HG03066 (cell line): Measurements from ENCODE around the gene SCAPER.
"Not testable (repeated sequence)": the region's sequence is repeated elsewhere in the genome, so short reads cannot be mapped to it uniquely, and the experiment has no call there.

Source experiments
- ATAC-seq: cut with Tn5 transposase; IDR thresholded peaks from one replicate; pipeline ENCODE4 v1.9.1; 2021; ENCODE audit warnings: low read depth; ENCODE audit not compliant: unreplicated experiment

The SCAPER gene

GRCh38 chr15:76584868-76585575, 320.1 kb downstream of the SCAPER start:
- ATAC-seq = no peak

GRCh38 chr15:76582550-76582949, 322.6 kb downstream of the SCAPER start:
- ATAC-seq = no peak

GRCh38 chr15:76577879-76578512, 327.1 kb downstream of the SCAPER start:
- no peak for ATAC-seq

DNA sequence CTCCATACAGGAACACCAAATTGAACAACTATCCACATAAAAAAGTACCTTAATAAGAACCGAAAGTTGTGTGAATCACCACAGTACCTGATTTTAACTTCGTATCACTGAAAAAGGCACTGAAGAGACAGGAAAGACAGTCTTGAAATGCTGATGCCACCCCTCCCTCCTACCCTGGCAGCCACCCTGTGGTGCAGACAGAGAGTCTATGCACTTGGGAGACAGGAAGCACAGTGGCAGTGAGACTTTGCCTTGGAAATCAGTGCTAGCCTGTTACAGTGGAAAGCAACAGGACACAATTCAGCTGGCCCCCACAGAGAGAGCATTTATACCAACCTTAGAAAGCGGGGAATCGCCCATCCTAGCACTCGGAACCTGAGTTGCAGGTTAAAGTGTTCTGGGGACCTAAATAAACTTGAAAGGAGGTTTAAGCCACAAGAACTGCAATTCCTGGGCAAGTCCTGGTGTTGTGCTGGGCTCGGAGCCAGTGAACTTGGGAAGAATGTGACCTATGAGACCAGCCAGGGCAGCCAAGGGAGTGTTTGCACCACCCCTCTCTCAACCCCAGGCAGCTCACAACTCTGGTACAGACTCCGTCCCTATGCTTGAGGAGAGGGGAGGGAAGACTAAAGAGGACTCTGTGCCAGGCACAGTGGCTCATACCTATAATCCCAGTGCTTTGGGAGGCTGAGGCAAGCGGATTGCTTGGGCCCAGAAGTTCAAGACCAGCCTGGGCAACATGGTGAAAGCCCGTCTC, 328.4 kb downstream of the SCAPER start:
- no peak for ATAC-seq

- ATAC-seq = no peak
Observed at GRCh38 chr15:76575679-76576078, 329.5 kb downstream of the SCAPER start.

DNA sequence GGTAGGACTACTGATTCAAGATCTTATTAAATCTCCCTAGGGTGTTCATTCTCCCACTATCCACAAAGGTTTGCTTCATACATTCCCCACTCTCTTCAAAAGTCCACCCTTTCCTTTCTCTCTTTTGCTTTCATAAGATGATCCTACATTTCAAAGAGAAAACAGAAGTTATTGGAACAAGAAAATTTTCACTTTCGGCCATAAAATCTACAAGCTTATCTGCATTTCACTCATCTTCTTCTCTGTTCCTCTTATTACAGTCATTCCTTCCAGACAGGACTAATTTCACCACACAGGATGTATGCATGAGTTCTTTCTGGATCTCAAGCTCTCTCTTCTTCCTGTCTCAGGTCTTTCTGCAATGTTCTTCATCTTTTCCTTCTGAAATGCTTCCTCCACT, 329.9 kb downstream of the SCAPER start:
- ATAC-seq = peak; percentile 86

DNA sequence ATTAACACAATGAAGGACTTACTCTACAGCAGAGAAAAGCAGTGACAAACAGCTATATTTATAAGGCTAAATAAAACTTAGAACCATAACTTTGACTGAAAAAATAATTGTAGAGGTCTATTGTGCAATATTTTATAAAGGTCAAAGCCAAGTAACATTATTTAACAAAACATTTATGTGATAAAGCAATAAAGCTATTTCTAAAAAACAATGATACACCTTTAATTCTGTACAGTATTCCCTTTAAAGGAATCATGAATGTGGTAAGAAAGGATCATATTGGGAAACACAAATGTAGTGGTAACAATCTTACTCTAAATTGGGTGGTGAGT, 332.2 kb downstream of the SCAPER start:
- no peak for ATAC-seq

- no peak for ATAC-seq
Observed at GRCh38 chr15:76566276-76566675, 338.9 kb downstream of the SCAPER start.

- no peak for ATAC-seq
Observed at GRCh38 chr15:76565366-76565765, 339.8 kb downstream of the SCAPER start.

- ATAC-seq = no peak
Observed at GRCh38 chr15:76555247-76555646, 349.9 kb downstream of the SCAPER start.

GRCh38 chr15:76553564-76553963, 351.6 kb downstream of the SCAPER start:
- ATAC-seq = no peak

DNA sequence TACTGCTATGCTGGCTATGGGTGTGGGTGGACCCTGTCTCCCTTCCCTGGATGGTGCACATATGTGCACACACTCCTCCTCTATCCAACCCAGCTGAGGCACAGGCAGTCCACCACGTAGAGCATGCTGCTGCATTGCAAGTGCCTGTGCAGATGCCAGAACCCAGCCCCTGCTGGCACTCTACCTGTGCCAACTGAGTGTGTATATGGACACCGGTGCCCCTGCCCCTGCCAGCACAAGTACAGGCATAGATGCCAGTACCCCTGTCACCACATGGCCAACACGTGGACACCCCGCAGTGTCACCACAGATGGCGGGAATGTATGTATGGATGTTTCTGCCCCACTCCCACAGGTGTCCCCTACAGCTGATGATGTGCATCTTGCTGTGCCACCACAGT, 352.0 kb downstream of the SCAPER start:
- ATAC-seq = no peak

- no peak for ATAC-seq
Observed at GRCh38 chr15:76546805-76547204, 358.3 kb downstream of the SCAPER start.

DNA sequence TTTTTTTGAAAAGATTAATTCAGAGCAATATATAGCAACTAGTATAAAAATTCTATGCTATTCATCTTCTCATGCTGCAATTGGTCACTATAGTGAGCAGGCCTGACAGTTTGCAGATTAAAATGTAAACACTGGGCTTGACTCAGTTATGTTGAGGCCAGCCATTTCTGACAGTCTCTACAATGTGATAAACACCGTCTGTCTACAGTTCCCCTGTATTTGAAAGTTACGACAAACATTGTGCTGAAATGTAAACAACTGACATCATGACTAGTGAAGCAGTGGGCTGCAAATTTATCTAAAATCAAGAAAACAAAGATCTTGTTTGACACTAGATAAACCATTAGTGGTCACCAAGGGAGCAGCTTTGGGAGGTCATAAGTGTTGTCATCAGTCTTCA, 371.1 kb downstream of the SCAPER start:
- no peak for ATAC-seq

DNA sequence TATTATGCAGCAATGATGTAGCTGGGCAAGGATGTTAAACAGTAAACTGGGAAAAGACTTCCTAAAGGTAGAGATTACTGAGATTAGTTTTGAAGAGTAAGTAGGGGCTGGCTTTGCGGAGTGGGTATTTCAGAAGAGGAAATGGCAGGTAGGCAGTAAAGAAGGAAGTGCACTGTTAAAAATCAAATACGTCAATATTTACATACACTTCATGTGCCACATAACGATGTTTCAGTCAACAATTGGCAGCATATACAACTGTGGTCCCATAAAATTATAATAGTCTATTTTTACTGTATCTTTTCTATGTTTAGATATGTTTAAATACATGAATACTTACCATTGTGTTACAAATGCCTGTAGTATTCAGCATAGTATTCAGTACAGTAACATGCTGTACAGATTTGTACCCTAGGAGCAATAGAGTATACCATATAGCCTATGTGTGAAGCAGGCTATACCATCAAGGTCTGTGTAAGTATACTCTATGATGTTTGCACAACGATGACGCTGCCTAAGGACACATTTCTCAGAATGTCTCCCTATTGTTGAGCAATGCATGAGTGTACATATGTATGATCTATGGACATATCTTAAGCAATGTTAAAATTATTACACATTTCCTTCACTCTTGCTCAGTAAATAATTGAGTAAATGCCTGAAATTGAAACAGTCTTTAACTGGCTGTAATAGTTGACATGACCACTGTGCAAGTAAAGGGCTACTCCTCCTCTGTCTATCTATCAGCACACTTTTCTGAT, 371.9 kb downstream of the SCAPER start:
- ATAC-seq = no peak

DNA sequence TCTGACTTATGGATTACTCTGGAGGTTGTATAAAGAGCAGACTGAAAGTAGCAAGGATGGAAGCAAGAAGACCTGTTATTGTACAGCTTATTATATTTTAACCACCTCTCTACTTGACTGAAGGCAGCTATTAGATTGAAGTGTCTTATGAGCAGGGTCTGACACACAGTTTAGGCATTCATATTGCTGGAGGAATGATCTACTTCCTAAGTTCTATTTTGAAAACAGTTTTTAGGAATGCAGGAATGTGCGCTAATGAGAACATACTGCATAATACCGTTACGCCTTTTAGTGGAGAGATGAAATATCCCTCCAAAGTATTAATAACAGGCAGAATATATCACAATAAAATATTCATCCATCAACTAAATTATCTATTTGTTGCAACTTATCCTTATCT, 375.2 kb downstream of the SCAPER start:
- no peak for ATAC-seq

GRCh38 chr15:76526111-76526510, 379.0 kb downstream of the SCAPER start:
- ATAC-seq = no peak

GRCh38 chr15:76517910-76518309, 387.2 kb downstream of the SCAPER start:
- no peak for ATAC-seq

DNA sequence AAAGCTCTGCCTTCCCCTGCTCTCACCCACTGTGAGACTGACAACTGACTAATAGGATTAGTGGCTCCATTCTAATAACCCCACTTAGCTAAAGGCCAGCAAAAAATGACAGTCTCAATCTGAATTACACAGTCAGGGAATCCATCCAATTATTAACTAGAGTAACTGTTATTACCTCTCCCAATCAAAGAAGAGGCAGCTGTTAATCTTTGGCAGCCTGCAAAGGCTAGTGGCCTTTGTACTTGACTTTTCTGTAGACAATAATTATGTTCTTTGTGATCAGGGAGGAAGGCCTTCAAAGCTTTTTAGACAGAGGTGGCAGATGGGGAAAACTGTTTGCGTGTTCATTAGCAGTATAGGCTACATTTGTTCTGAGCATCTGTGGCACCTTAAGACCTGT, 390.9 kb downstream of the SCAPER start:
- no peak for ATAC-seq

DNA sequence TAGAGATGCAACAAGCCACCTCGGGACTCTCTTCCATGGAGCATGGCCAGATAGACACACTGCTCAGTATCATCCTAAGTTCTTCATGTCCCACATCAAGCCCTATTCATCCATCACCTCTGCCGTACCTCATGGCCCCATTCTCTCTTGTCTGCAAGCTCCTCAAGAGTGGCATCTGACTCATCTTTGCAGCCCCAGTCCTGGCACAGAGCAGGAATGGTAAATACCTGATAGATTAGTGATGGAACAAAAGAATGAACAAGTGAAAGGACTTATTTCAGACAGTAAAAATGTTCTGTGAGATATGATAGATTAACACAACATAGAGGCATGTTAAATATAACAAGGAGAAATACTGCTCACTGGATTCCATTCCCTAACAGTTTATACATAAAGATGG, 392.2 kb downstream of the SCAPER start:
- ATAC-seq = no peak

DNA sequence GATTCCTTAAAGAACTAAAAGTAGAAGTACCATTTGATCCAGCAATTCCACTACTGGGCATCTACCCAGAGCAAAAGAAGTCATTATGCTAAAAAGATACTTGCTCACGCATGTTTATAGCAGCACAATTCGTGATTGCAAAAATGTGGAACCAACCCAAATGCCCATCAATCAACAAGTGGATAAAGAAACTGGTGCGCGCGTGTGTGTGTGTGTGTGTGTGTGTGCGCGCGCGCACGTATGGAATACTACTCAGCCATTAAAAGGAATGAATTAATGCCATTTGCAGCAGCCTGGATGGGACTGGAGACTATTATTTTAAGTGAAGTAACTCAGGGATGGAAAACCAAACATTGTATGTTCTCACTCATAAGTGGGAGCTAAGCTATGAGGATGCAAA, 394.5 kb downstream of the SCAPER start:
- ATAC-seq = not testable (repeated sequence)
